NT2/D1 (cell line): ENCODE results near the gene NACAD.
"Not testable (repeated sequence)": the region's sequence is repeated elsewhere in the genome, so short reads cannot be mapped to it uniquely, and the experiment has no call there.

Experiments used
- DNase-seq: peaks from one replicate; pipeline ENCODE4 v3.0.0-alpha.2; 2011; ENCODE audit warnings: low read depth, low spot score
- H3K27me3 ChIP-seq: 2 replicates; pipeline ENCODE4 v1.6.0; 2011; ENCODE audit warnings: mild to moderate bottlenecking; ENCODE audit not compliant: insufficient read length, insufficient read depth
- H3K36me3 ChIP-seq: 2 replicates; pipeline ENCODE4 v1.6.1; 2011; ENCODE audit warnings: mild to moderate bottlenecking, low read length, mixed read lengths; ENCODE audit not compliant: insufficient read depth, insufficient read length
- H3K4me1 ChIP-seq: 2 replicates; pipeline ENCODE4 v1.5.1; 2011; ENCODE audit not compliant: insufficient read depth, insufficient read length
- H3K4me3 ChIP-seq: 2 replicates; pipeline ENCODE4 v1.5.1; 2011; ENCODE audit warnings: low read depth; ENCODE audit not compliant: insufficient read length
- H3K9ac ChIP-seq: 2 replicates; pipeline ENCODE4 v1.6.0; 2011; ENCODE audit warnings: low read depth; ENCODE audit not compliant: insufficient read length
- H3K9me3 ChIP-seq: 2 replicates; pipeline ENCODE4 v1.5.1; 2011; ENCODE audit warnings: mild to moderate bottlenecking, low read length; ENCODE audit not compliant: insufficient read depth
- SUZ12 ChIP-seq: IDR thresholded peaks from 2 replicates; pipeline ENCODE4 v1.6.1; 2011; ENCODE audit not compliant: insufficient read length, insufficient read depth; ENCODE audit errors: extremely low read depth
- YY1 ChIP-seq: IDR thresholded peaks from 2 replicates; pipeline ENCODE4 v1.6.1; 2011; ENCODE audit not compliant: insufficient read length, insufficient read depth
- ZNF274 ChIP-seq: IDR thresholded peaks from 2 replicates; pipeline ENCODE4 v1.6.1; 2011; ENCODE audit warnings: mild to moderate bottlenecking, low read depth, low read length

NACAD gene

DNA sequence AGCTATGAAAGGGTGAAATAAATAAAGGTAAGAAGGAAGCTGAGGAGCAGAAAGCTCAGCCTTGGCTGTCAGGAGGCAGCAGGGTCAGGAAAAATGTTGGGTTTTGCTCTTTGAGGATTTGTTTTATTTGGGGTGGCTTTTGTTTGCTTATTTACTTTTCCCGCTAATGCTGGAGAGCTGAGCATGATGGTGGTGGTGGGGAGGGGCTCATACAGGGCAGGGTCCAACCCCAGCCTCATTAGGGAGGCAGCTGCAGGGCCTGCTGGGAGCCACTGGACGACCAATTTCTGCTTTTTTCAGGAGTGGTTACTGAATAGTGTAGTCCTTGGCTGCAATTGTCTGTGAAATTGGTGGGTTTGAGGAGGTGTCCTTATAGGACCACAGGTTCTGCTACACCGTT, 52.5 kb downstream of the NACAD start:
- no peaks in the 10 kb centered on the region for H3K9me3 ChIP-seq
- no peak overlapping the region for H3K4me3 ChIP-seq
- no peak overlapping the region for H3K9ac ChIP-seq
- H3K36me3 ChIP-seq, result peaks cover 31% of the 10 kb centered on the region
- DNase-seq, result no peak
- no peaks in the 10 kb centered on the region for H3K27me3 ChIP-seq
- H3K4me1 ChIP-seq, result no peaks in the 10 kb centered on the region
- TF ChIP-seq SUZ12, result no peak
- TF ChIP-seq ZNF274, result no peak
- TF ChIP-seq YY1, result no peak

DNA sequence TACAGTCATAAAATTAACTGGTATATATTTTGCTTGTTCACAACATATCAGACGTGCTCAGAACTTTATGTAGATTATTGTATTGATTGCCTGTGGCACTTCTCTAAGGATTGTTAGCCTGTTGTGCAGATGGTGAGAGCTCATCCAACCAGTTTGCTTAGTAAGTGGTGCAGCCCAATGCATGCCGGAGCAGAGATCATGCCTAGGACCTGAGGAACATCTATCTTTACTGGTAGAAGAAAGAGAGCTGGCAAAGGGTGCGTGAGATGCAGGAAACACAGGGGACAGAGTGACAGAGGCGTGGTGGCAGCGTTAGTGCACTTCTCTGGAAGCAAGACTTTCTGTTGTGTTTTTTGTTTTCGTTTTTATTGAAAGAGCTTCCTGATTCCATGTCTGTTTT, 52.9 kb downstream of the NACAD start:
- H3K4me1 ChIP-seq, result no peaks in the 10 kb centered on the region
- no peak for TF ChIP-seq YY1
- no peak for TF ChIP-seq SUZ12
- TF ChIP-seq ZNF274, result no peak

GRCh38 chr7:45035371-45035770, 53.4 kb downstream of the NACAD start:
- H3K9me3 ChIP-seq, result no peaks in the 10 kb centered on the region
- DNase-seq, result no peak
- H3K27me3 ChIP-seq, result no peaks in the 10 kb centered on the region
- TF ChIP-seq ZNF274 (no peak), YY1 (no peak), SUZ12 (no peak)
- no peak overlapping the region for H3K9ac ChIP-seq
- H3K36me3 ChIP-seq, result peaks cover 23% of the 10 kb centered on the region
- no peaks in the 10 kb centered on the region for H3K4me1 ChIP-seq
- H3K4me3 ChIP-seq, result no peak overlapping the region

More for the DNA sequence above, 52.9 kb downstream of the NACAD start:
- Histone ChIP-seq H3K9me3 (no peaks in the 10 kb centered on the region), H3K4me3 (no peak overlapping the region), H3K27me3 (no peaks in the 10 kb centered on the region), H3K9ac (no peak overlapping the region), H3K36me3 (peaks cover 27% of the 10 kb centered on the region)
- DNase-seq, result no peak

- H3K4me1 ChIP-seq, H3K4me3 ChIP-seq, H3K9ac ChIP-seq, DNase-seq, H3K27me3 ChIP-seq, H3K9me3 ChIP-seq: not testable (repeated sequence)
- H3K36me3 ChIP-seq, result peaks cover 18% of the 10 kb centered on the region
Measured at GRCh38 chr7:45034710-45035109, 54.1 kb downstream of the NACAD start.

GRCh38 chr7:45033931-45034290, 54.9 kb downstream of the NACAD start:
- Histone ChIP-seq H3K4me1 (no peaks in the 10 kb centered on the region), H3K4me3 (no peak overlapping the region), H3K27me3 (no peaks in the 10 kb centered on the region), H3K9me3 (no peaks in the 10 kb centered on the region), H3K9ac (no peak overlapping the region), H3K36me3 (peaks cover 13% of the 10 kb centered on the region)
- TF ChIP-seq ZNF274 (no peak), YY1 (no peak), SUZ12 (no peak)
- DNase-seq, result no peak

DNA sequence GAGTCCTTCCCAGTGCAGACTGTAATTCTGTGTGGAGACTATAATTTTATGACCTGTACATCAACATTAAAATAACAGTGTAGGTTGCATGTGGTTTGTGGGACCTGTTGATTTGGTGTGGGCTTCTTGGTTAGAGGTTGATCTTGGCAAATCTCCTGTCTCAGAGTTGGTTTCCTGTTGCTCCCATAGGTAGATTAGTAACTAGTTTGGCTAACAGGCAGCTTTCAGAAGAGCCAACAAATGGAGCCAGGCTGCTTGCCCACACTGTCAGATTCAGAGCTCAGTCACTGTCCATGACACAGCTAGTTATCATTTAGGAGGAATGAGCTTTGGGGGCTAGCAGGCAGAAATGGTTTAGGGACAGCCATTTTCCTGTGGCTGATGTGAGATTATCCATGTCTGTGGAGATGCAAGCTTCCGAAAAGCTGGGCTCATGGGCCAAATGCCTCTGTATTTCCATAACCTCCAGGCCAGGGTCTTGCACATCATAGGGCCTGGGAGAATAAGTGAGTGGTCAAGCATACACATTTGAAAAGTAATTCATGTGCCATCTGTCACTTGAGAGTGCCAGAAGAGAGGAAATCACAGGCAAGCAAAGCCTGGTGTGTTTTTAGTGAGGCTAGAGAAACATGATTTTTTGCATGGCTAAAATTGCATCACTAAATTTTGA, 55.4 kb downstream of the NACAD start:
- H3K27me3 ChIP-seq, result no peaks in the 10 kb centered on the region
- no peak for DNase-seq
- no peaks in the 10 kb centered on the region for H3K4me1 ChIP-seq
- TF ChIP-seq SUZ12, result no peak
- no peak for TF ChIP-seq ZNF274
- no peak for TF ChIP-seq YY1
- H3K36me3 ChIP-seq, result peaks cover 11% of the 10 kb centered on the region
- H3K4me3 ChIP-seq, result no peak overlapping the region
- H3K9ac ChIP-seq, result no peak overlapping the region
- H3K9me3 ChIP-seq, result no peaks in the 10 kb centered on the region

- H3K9ac ChIP-seq, result no peak overlapping the region
- no peak overlapping the region for H3K4me3 ChIP-seq
- H3K27me3 ChIP-seq, result no peaks in the 10 kb centered on the region
- H3K9me3 ChIP-seq, result no peaks in the 10 kb centered on the region
- no peak for TF ChIP-seq ZNF274
- TF ChIP-seq SUZ12, result no peak
- TF ChIP-seq YY1, result no peak
- DNase-seq, result no peak
- no peaks in the 10 kb centered on the region for H3K4me1 ChIP-seq
- peaks cover 13% of the 10 kb centered on the region for H3K36me3 ChIP-seq
Measured at GRCh38 chr7:45032421-45032820, 56.3 kb downstream of the NACAD start.

GRCh38 chr7:45031829-45032228, 56.9 kb downstream of the NACAD start:
- H3K36me3 ChIP-seq, result peaks cover 19% of the 10 kb centered on the region
- H3K4me1 ChIP-seq, result no peaks in the 10 kb centered on the region
- no peaks in the 10 kb centered on the region for H3K9me3 ChIP-seq
- TF ChIP-seq ZNF274 (no peak), YY1 (no peak), SUZ12 (no peak)
- no peak for DNase-seq
- no peaks in the 10 kb centered on the region for H3K27me3 ChIP-seq
- H3K9ac ChIP-seq, result no peak overlapping the region
- H3K4me3 ChIP-seq, result no peak overlapping the region
